Vagina (tissue), 2 donors: ENCODE data around the gene VIPR2.
"Not testable (repeated sequence)": the region's sequence is repeated elsewhere in the genome, so short reads cannot be mapped to it uniquely, and the experiment has no call there.

Experiments used
- POLR2A ChIP-seq, 2 donors: fragments of 450-650 bp; IDR thresholded peaks; one replicate each; pipeline ENCODE4 v1.6.1; 2017; ENCODE audit warnings: antibody characterized with exemption in 2 of 2, mild to moderate bottlenecking in 2 of 2, moderate library complexity in 2 of 2
- TF ChIP-seq, protein P1 (sequence below), 3 experiments: fragments of 450-650 bp in 2 of 3; fragments of 200-600 bp in 1 of 3; sonication (generic) in 1 of 3; IDR thresholded peaks; one replicate each; pipeline ENCODE4 v1.5.1; 2017 to 2019; ENCODE audit warnings: antibody characterized with exemption in 3 of 3, mild to moderate bottlenecking in 2 of 3, moderate library complexity in 2 of 3

DNA sequence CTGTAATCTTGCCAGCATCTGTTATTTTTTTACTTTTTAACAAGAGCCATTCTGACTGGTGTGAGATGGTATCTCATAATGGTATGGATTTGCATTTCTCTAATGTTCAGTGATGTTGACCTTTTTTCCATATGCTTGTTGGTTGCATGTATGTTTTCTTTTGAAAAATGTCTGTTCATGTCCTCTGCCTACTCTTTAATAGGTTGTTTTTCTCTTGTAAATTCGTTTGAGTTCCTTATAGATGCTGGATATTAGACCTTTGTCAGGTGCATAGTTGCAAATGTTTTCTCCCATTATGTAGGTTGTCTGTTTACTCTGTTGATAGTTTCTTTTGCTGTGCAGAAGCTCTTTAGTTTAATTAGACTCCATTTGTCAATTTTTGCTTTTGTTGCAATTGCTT lies 20.9 kb downstream of the VIPR2 start:
- TF ChIP-seq, protein P1, sequence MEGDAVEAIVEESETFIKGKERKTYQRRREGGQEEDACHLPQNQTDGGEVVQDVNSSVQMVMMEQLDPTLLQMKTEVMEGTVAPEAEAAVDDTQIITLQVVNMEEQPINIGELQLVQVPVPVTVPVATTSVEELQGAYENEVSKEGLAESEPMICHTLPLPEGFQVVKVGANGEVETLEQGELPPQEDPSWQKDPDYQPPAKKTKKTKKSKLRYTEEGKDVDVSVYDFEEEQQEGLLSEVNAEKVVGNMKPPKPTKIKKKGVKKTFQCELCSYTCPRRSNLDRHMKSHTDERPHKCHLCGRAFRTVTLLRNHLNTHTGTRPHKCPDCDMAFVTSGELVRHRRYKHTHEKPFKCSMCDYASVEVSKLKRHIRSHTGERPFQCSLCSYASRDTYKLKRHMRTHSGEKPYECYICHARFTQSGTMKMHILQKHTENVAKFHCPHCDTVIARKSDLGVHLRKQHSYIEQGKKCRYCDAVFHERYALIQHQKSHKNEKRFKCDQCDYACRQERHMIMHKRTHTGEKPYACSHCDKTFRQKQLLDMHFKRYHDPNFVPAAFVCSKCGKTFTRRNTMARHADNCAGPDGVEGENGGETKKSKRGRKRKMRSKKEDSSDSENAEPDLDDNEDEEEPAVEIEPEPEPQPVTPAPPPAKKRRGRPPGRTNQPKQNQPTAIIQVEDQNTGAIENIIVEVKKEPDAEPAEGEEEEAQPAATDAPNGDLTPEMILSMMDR (IDR thresholded peaks at IDR 0.05): not testable (repeated sequence)
- TF ChIP-seq POLR2A (IDR thresholded peaks at IDR 0.05): not testable (repeated sequence)
